DND-41 (cell line): Measurements from ENCODE around the gene WWTR1.

Source experiments
- ATAC-seq: fragments of 200-7000 bp; cut with Tn5 transposase; 3 replicates; pipeline ENCODE4 v1.9.1; 2021; ENCODE audit warnings: low read depth; ENCODE audit not compliant: insufficient read depth
- DNase-seq: peaks from one replicate; pipeline ENCODE4 v3.0.0-alpha.2; 2020
- H2AFZ ChIP-seq: 2 replicates; pipeline ENCODE4 v1.6.0; 2012; ENCODE audit warnings: low read depth, low read length
- H3K27ac ChIP-seq: 2 replicates; pipeline ENCODE4 v1.5.1; 2012; ENCODE audit warnings: low read length, inconsistent platforms
- H3K27me3 ChIP-seq: fragments of 200-600 bp; sonication (generic); 2 replicates; pipeline ENCODE4 v1.6.0; 2012; ENCODE audit warnings: low read length, mild to moderate bottlenecking, inconsistent platforms; ENCODE audit not compliant: insufficient read depth, poor library complexity
- H3K36me3 ChIP-seq: 2 replicates; pipeline ENCODE4 v1.5.1; 2012; ENCODE audit warnings: low read length, inconsistent platforms; ENCODE audit not compliant: insufficient read depth
- H3K4me1 ChIP-seq: 2 replicates; pipeline ENCODE4 v1.5.1; 2012; ENCODE audit warnings: mild to moderate bottlenecking, low read length; ENCODE audit not compliant: insufficient read depth
- H3K4me2 ChIP-seq: 2 replicates; pipeline ENCODE4 v1.6.0; 2012; ENCODE audit warnings: mild to moderate bottlenecking, moderate library complexity, low read length, inconsistent platforms; ENCODE audit not compliant: insufficient read depth
- H3K4me3 ChIP-seq, 2 experiments: fragments of 200-600 bp in 1 of 2; shearing (Covaris generic) in 1 of 2; 2 replicates each; pipeline ENCODE4 v1.5.1; 2012 to 2016; ENCODE audit warnings: inconsistent platforms in 2 of 2, low read length in 2 of 2, mild to moderate bottlenecking in 2 of 2, low read depth in 1 of 2, moderate library complexity in 1 of 2
- H3K79me2 ChIP-seq: 2 replicates; pipeline ENCODE4 v1.6.0; 2012; ENCODE audit warnings: low read length, inconsistent platforms; ENCODE audit not compliant: insufficient read depth
- H3K9ac ChIP-seq: 2 replicates; pipeline ENCODE4 v1.6.0; 2012; ENCODE audit warnings: low read depth, mild to moderate bottlenecking, inconsistent platforms, low read length, moderate library complexity
- H3K9me3 ChIP-seq: 2 replicates; pipeline ENCODE4 v1.5.1; 2012; ENCODE audit warnings: low read length, moderate library complexity, mild to moderate bottlenecking, inconsistent platforms; ENCODE audit not compliant: insufficient read depth, severe bottlenecking
- H4K20me1 ChIP-seq: 2 replicates; pipeline ENCODE4 v1.6.0; 2012; ENCODE audit warnings: low read length; ENCODE audit not compliant: insufficient read depth
- EZH2 ChIP-seq: IDR thresholded peaks from 3 replicates; pipeline ENCODE4 v1.6.1; 2012; ENCODE audit warnings: borderline replicate concordance, low read depth, mild to moderate bottlenecking, moderate library complexity, low read length, inconsistent platforms; ENCODE audit not compliant: severe bottlenecking
- TF ChIP-seq, protein P1 (sequence below): IDR thresholded peaks from 2 replicates; pipeline ENCODE4 v1.5.1; 2012; ENCODE audit warnings: borderline replicate concordance, low read length, moderate library complexity, mild to moderate bottlenecking; ENCODE audit not compliant: poor library complexity, severe bottlenecking; ENCODE audit errors: extremely low read depth

WWTR1 gene

DNA sequence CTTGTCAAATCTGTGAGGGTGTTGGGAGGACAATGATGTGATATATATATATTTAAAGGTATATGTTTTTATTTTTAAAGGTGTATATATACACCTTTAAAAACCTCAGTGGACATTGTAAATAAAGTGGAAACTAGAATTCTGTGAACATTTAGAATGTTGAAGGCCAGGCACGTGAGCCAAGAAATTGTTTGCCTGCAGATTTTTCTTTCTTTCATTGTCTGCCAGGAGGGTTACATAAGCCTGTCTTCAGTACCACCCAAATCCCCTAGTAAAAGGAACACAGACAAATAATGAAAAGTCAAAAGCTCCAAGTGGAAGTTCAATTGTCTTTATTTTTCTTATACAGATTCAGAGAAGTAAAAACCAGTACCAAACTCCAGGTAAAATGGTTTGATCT lies 140.9 kb downstream of the WWTR1 start:
- Histone ChIP-seq H3K4me3 (no peak overlapping the region), H3K4me1 (no peaks in the 10 kb centered on the region), H3K36me3 (no peaks in the 10 kb centered on the region), H2AFZ (no peak overlapping the region), H3K9me3 (no peaks in the 10 kb centered on the region), H3K79me2 (no peaks in the 10 kb centered on the region), H3K9ac (no peak overlapping the region), H4K20me1 (no peaks in the 10 kb centered on the region), H3K4me2 (no peak overlapping the region), H3K27ac (no peak overlapping the region), H3K27me3 (peaks cover 9% of the 10 kb centered on the region)
- TF ChIP-seq, protein P1, sequence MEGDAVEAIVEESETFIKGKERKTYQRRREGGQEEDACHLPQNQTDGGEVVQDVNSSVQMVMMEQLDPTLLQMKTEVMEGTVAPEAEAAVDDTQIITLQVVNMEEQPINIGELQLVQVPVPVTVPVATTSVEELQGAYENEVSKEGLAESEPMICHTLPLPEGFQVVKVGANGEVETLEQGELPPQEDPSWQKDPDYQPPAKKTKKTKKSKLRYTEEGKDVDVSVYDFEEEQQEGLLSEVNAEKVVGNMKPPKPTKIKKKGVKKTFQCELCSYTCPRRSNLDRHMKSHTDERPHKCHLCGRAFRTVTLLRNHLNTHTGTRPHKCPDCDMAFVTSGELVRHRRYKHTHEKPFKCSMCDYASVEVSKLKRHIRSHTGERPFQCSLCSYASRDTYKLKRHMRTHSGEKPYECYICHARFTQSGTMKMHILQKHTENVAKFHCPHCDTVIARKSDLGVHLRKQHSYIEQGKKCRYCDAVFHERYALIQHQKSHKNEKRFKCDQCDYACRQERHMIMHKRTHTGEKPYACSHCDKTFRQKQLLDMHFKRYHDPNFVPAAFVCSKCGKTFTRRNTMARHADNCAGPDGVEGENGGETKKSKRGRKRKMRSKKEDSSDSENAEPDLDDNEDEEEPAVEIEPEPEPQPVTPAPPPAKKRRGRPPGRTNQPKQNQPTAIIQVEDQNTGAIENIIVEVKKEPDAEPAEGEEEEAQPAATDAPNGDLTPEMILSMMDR = no peak
- TF ChIP-seq EZH2 = no peak
- no peak for ATAC-seq
- DNase-seq = no peak

DNA sequence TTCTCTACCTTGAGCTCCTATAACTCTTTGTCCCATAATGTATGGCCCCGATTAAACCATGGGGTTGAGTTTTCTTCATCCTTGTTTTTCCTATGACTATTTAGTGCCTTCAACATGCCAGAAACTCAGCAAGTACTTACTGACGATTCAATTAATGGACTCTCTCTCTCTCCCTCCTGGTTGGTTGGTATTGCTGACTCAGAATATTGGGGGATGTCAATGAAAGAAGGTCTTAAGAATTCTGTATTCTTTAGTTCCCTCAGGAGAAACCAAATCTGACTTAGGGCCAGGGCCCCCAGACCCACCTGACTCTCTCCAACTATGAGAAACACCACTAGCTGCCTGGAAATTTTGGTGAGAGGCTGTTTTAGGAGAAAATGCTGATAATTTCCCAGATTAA lies 142.6 kb downstream of the WWTR1 start:
- H3K4me2 ChIP-seq = no peak overlapping the region
- no peak overlapping the region for H2AFZ ChIP-seq
- DNase-seq (no peak), ATAC-seq (no peak)
- H3K9ac ChIP-seq = no peak overlapping the region
- no peak overlapping the region for H3K4me3 ChIP-seq
- H3K79me2 ChIP-seq = no peaks in the 10 kb centered on the region
- no peaks in the 10 kb centered on the region for H4K20me1 ChIP-seq
- no peaks in the 10 kb centered on the region for H3K36me3 ChIP-seq
- H3K9me3 ChIP-seq = no peaks in the 10 kb centered on the region
- TF ChIP-seq EZH2 = no peak
- TF ChIP-seq, protein P1 = no peak
- peaks cover 2% of the 10 kb centered on the region for H3K27me3 ChIP-seq
- no peak overlapping the region for H3K27ac ChIP-seq
- no peaks in the 10 kb centered on the region for H3K4me1 ChIP-seq

DNA sequence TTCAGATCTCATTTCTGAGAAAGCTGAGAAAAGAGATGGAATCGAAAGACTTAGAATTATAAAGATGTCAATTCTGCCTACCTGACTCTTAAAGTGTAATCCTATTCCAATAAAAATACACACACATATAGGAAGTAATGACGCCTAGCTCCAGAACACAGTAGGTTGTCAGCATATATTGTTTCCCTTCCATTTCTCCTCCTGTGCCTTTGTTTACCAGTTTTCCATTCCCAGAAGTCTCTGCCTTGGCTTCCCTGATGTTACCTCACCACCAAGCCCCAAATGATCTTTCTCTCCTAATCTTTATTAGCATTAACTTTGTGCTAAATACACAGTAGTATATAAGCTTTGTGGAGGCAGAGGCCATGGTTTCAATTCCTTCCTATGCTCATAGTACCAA lies 143.4 kb downstream of the WWTR1 start:
- peaks cover 2% of the 10 kb centered on the region for H3K27me3 ChIP-seq
- DNase-seq (no peak), ATAC-seq (no peak)
- no peaks in the 10 kb centered on the region for H4K20me1 ChIP-seq
- no peaks in the 10 kb centered on the region for H3K4me1 ChIP-seq
- TF ChIP-seq, protein P1 = no peak
- no peak for TF ChIP-seq EZH2
- no peaks in the 10 kb centered on the region for H3K9me3 ChIP-seq
- H3K9ac ChIP-seq = no peak overlapping the region
- H3K79me2 ChIP-seq = no peaks in the 10 kb centered on the region
- H3K4me3 ChIP-seq = no peak overlapping the region
- H3K4me2 ChIP-seq = no peak overlapping the region
- no peak overlapping the region for H3K27ac ChIP-seq
- no peaks in the 10 kb centered on the region for H3K36me3 ChIP-seq
- no peak overlapping the region for H2AFZ ChIP-seq

DNA sequence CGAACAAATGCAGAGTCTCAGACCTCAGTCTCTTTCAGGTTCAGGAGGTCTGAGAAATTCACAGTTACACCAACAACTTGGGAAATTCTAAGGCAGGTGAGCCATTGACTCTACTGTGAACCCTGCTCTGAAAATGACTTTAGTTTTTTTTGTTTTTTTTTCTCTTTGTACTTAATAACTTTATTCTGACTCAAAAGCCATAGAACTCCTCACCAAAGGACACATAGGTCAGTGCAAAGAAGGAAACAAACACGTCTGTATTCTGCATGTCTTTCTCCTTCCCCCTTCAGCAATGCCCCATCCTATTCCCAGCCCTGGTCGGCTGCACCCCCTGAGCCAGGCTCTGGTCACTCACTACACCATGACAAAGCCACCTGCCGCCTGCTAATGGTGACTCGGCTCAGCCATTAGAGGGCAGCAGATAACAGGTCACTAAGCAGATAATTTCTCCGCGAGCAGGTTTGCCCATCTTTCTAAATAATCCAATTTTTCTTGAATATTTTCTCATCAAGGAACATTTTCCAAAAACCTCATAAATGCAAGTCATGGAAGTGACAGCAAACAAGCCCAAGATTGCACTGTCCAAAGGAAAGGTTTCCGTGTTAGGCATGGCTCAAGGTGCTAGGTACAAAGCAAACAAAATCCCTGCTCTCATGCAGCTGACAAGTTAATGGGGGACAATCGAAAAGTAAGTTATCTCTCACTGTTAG lies 145.6 kb downstream of the WWTR1 start:
- Histone ChIP-seq H3K79me2 (no peaks in the 10 kb centered on the region), H3K9me3 (no peaks in the 10 kb centered on the region), H3K9ac (no peak overlapping the region), H3K27me3 (peaks cover 3% of the 10 kb centered on the region), H3K4me1 (no peaks in the 10 kb centered on the region), H3K36me3 (no peaks in the 10 kb centered on the region), H3K27ac (no peak overlapping the region), H3K4me2 (no peak overlapping the region), H4K20me1 (no peaks in the 10 kb centered on the region), H3K4me3 (no peak overlapping the region), H2AFZ (no peak overlapping the region)
- TF ChIP-seq, protein P1 = peak; percentile 69
- no peak for TF ChIP-seq EZH2
- ATAC-seq (peak; percentile 68; the same call in 1 of the 3 replicates), DNase-seq (peak; percentile 20)
